Measurements from ENCODE around the gene PCGF2. TPM values are rescaled to one million over a fixed set of nuclear protein-coding genes. Genes with fewer than 3 reads are reported as not detected.

Gene PCGF2
- total and polyA plus RNA-seq, 2 of the 8 experiments (the other 6 are each of a cell fraction or from before 2014, with no cell fraction given), result 42.1 to 93.3 TPM

- peaks cover 0 to 3% of the 10 kb centered on the region in 2 experiments for H4K20me1 ChIP-seq (replicated peaks in 1 of 2; ENCODE audit: control insufficient read depth in 1 of 2, insufficient read depth in 2 of 2, low read length in 2 of 2)
- ChIA-PET CTCF (ENCODE audit: partially characterized antibody) (interaction anchor here (1.4 to 9.6 kb wide), 5 partner anchors 12 to 41 kb away, joined by 3 to 141 read pairs (median 6); partner anchors contain the start of gene EPOP), POLR2A (ENCODE audit: partially characterized antibody) (interaction anchor here (1.0 to 1.7 kb wide), 2 partner anchors 10 to 16 kb away, joined by 4 read pairs; no protein-coding TSS in a partner anchor)
- TF ChIP-seq PHF8 (conservative IDR thresholded peaks at IDR 0.05; ENCODE audit: low read depth, low read length) (no peak), TEAD4 (IDR thresholded peaks at IDR 0.05; ENCODE audit: low read depth, low read length) (no peak), HDAC2 (IDR thresholded peaks at IDR 0.05; ENCODE audit: borderline replicate concordance in 1 of 2, low read depth in 2 of 2, low read length in 2 of 2) (no peak)
- H3K27ac ChIP-seq (ENCODE audit: low read depth, low read length), result no peak overlapping the region
- peaks cover 0 to 22% (median 20%) of the 10 kb centered on the region in 4 experiments; a peak in 6 of 7 replicates for H3K27me3 ChIP-seq (replicated peaks in 1 of 4; ENCODE audit: control insufficient read depth in 3 of 4, extremely low read depth in 1 of 4, insufficient read depth in 3 of 4, low read length in 3 of 4)
- H4K91ac ChIP-seq (replicated peaks; ENCODE audit: insufficient read length, low read length), result no peak overlapping the region
- no peak overlapping the region for H2BK12ac ChIP-seq (ENCODE audit: low read depth, low read length)
- H4K5ac ChIP-seq (ENCODE audit: insufficient read length, low read depth, low read length), result no peak overlapping the region
- no peaks in the 10 kb centered on the region for H3K79me2 ChIP-seq (ENCODE audit: control insufficient read depth in 1 of 2, insufficient read depth in 2 of 2, low read length in 2 of 2)
- H3K36me3 ChIP-seq (ENCODE audit: control insufficient read depth in 2 of 4, insufficient read depth in 4 of 4, low read length in 3 of 4), result no peaks in the 10 kb centered on the region
- H2BK5ac ChIP-seq (ENCODE audit: low read depth, low read length), result no peak overlapping the region
- no peak for FAIRE-seq
- no peak overlapping the region for H3K4ac ChIP-seq (replicated peaks; ENCODE audit: insufficient read length, low read depth, low read length)
- no peaks in the 10 kb centered on the region for H3K4me1 ChIP-seq (replicated peaks in 1 of 4; ENCODE audit: control insufficient read depth in 3 of 4, insufficient read depth in 4 of 4, low read length in 3 of 4)
- no peak overlapping the region for H2AFZ ChIP-seq (ENCODE audit: low read length)
- H3K9ac ChIP-seq (replicated peaks in 1 of 4; ENCODE audit: extremely low read depth in 1 of 4, low read depth in 3 of 4, low read length in 3 of 4), result no peak overlapping the region
- H4K8ac ChIP-seq (ENCODE audit: extremely low read depth, insufficient read depth, low read length), result no peak overlapping the region; the same call in 1 of the 2 replicates
- no peaks in the 10 kb centered on the region for H3K79me1 ChIP-seq (ENCODE audit: low read depth, low read length)
- no peak overlapping the region for H3K18ac ChIP-seq (ENCODE audit: extremely low read depth, low read length)
- H3K4me3 ChIP-seq (ENCODE audit: extremely low read depth in 1 of 4, insufficient read depth in 2 of 4, low read depth in 3 of 4, low read length in 4 of 4), result no peak overlapping the region
- 0 out of 2 replicates have a peak overlapping the region, but pooled peaks have one; percentile 88 for H2BK15ac ChIP-seq (ENCODE audit: low read length)
- H3K23me2 ChIP-seq (ENCODE audit: low read depth, low read length), result no peaks in the 10 kb centered on the region
- peak overlapping the region; percentile 66; the same call in 1 of the 2 replicates for H2AK5ac ChIP-seq (ENCODE audit: low read depth, low read length)
- 82% methylated on average over 12 of the region's 12 CpGs; no CpG with 5 or more reads in 1 of the 2 experiments for WGBS, 2 experiments (ENCODE audit: extremely low coverage in 1 of 2, insufficient coverage in 1 of 2, insufficient read length in 1 of 2, insufficient replicate concordance in 2 of 2, low coverage in 1 of 2, low lambda C conversion rate in 2 of 2, missing lambda C conversion rate in 1 of 2)
- no peak overlapping the region for H3K56ac ChIP-seq (replicated peaks; ENCODE audit: insufficient read length, low read depth, low read length)
- no peaks in the 10 kb centered on the region for H3K9me3 ChIP-seq (ENCODE audit: insufficient read depth in 2 of 2, low read depth in 1 of 2, low read length in 1 of 2)
- DNase-seq (ENCODE audit: low read depth in 1 of 2, low spot score in 2 of 2), result no peak
- H3K4me2 ChIP-seq (ENCODE audit: insufficient read depth in 1 of 2, low read depth in 2 of 2, low read length in 2 of 2), result no peak overlapping the region
- no peak overlapping the region for H2BK120ac ChIP-seq (replicated peaks; ENCODE audit: low read depth, low read length)
- no peak overlapping the region for H3K14ac ChIP-seq (ENCODE audit: insufficient read length)
- H2BK20ac ChIP-seq (ENCODE audit: low read length), result no peak overlapping the region
- H3K23ac ChIP-seq (ENCODE audit: insufficient read length), result no peak overlapping the region
Observed at GRCh38 chr17:38693700-38694329, 54.3 kb downstream of the PCGF2 start.
